K562 (cell line): ENCODE data around the gene EPHA4.

Source experiments
- BMI1 ChIP-seq: fragments of 150-350 bp; IDR thresholded peaks from 2 replicates; pipeline ENCODE4 v1.6.1; 2014; ENCODE audit warnings: low read length
- TF ChIP-seq, protein P1 (sequence below), 3 experiments: IDR thresholded peaks in 2 of 3; conservative IDR thresholded peaks in 1 of 3; 2 replicates each; pipeline ENCODE4 v1.5.1; 2011 to 2012; ENCODE audit warnings: low read length in 3 of 3, mild to moderate bottlenecking in 3 of 3, control low read depth in 2 of 3, improper control_type of control experiment in 1 of 3, inconsistent platforms in 1 of 3, low read depth in 1 of 3, mixed read lengths in 1 of 3, moderate library complexity in 1 of 3; ENCODE audit not compliant: insufficient read depth in 2 of 3

DNA sequence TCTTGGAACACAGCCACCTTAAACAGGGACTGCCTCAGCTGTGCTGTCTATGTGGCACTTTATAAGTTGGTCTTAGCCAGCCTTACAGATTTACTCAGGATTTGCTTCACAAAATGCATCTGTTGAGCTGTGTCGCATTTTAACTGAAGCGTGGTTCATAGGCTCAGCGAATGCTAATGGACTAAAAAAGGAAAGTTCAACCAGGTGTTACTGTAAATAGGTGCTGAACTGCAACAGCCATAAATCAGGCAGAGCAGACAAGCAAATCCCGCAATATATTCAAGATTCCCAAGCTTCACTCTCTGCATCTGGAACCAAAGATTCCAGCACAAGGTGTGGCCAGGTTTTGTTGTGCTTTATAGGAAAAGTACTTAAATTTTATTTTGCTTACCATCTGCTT lies 130.0 kb downstream of the EPHA4 start:
- TF ChIP-seq BMI1: no peak
- TF ChIP-seq, protein P1, sequence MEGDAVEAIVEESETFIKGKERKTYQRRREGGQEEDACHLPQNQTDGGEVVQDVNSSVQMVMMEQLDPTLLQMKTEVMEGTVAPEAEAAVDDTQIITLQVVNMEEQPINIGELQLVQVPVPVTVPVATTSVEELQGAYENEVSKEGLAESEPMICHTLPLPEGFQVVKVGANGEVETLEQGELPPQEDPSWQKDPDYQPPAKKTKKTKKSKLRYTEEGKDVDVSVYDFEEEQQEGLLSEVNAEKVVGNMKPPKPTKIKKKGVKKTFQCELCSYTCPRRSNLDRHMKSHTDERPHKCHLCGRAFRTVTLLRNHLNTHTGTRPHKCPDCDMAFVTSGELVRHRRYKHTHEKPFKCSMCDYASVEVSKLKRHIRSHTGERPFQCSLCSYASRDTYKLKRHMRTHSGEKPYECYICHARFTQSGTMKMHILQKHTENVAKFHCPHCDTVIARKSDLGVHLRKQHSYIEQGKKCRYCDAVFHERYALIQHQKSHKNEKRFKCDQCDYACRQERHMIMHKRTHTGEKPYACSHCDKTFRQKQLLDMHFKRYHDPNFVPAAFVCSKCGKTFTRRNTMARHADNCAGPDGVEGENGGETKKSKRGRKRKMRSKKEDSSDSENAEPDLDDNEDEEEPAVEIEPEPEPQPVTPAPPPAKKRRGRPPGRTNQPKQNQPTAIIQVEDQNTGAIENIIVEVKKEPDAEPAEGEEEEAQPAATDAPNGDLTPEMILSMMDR (IDR thresholded peaks at IDR 0.05 in 2 of 3, conservative IDR thresholded peaks at IDR 0.05 in 1 of 3; ENCODE audit: insufficient read depth in 2 of 3, low read depth in 1 of 3, low read length in 3 of 3): no peak
